GM04504 (cell line): ENCODE results near the gene CDH4.

ENCODE experiments used
- DNase-seq: peaks from one replicate; pipeline ENCODE4 v3.0.0-alpha.2; 2012; ENCODE audit warnings: low read depth

Gene CDH4

GRCh38 chr20:61693055-61693600 is 441.1 kb downstream of the CDH4 start:
- DNase-seq = no peak

- DNase-seq = no peak
These were observed 442.6 kb downstream of the CDH4 start for GRCh38 chr20:61694682-61695081.

- DNase-seq = no peak
These were observed 443.7 kb downstream of the CDH4 start for GRCh38 chr20:61695741-61696140.

GRCh38 chr20:61696181-61696735 is 444.2 kb downstream of the CDH4 start:
- DNase-seq = no peak

GRCh38 chr20:61697666-61698597 is 445.9 kb downstream of the CDH4 start:
- DNase-seq = no peak

- DNase-seq = no peak
These were observed 446.8 kb downstream of the CDH4 start for GRCh38 chr20:61698598-61699494.

GRCh38 chr20:61699495-61700374 is 447.7 kb downstream of the CDH4 start:
- DNase-seq = no peak

GRCh38 chr20:61700595-61701140 is 448.6 kb downstream of the CDH4 start:
- DNase-seq = no peak

GRCh38 chr20:61701401-61701800 is 449.3 kb downstream of the CDH4 start:
- no peak for DNase-seq

GRCh38 chr20:61701802-61702201 is 449.7 kb downstream of the CDH4 start:
- DNase-seq = no peak

GRCh38 chr20:61702246-61702645 is 450.2 kb downstream of the CDH4 start:
- DNase-seq = no peak

GRCh38 chr20:61704661-61705060 is 452.6 kb downstream of the CDH4 start:
- no peak for DNase-seq

- DNase-seq = no peak
These were observed 453.6 kb downstream of the CDH4 start for GRCh38 chr20:61705386-61706258.

GRCh38 chr20:61706259-61706961 is 454.3 kb downstream of the CDH4 start:
- DNase-seq = no peak

- DNase-seq = no peak
These were observed 456.8 kb downstream of the CDH4 start for GRCh38 chr20:61708891-61709290.

- no peak for DNase-seq
These were observed 458.0 kb downstream of the CDH4 start for GRCh38 chr20:61710108-61710507.

- DNase-seq = no peak
These were observed 460.6 kb downstream of the CDH4 start for GRCh38 chr20:61712688-61713087.

GRCh38 chr20:61718361-61719005 is 466.4 kb downstream of the CDH4 start:
- DNase-seq = no peak
